K562 (cell line): ENCODE data around the gene PTGIS.

Experiments
- ARHGAP35 ChIP-seq: fragments of 450-650 bp; IDR thresholded peaks from 2 replicates; pipeline ENCODE4 v1.6.1; 2018; ENCODE audit not compliant: partially characterized antibody
- ARNT ChIP-seq, 2 experiments: fragments of 450-650 bp; IDR thresholded peaks; 2 replicates each; pipeline ENCODE4 v1.6.1; 2016; ENCODE audit warnings: mild to moderate bottlenecking in 1 of 2
- BHLHE40 ChIP-seq: IDR thresholded peaks from 2 replicates; pipeline ENCODE4 v1.6.1; 2011; ENCODE audit warnings: low read length, improper control_type of control experiment
- CHD2 ChIP-seq: IDR thresholded peaks from 2 replicates; pipeline ENCODE4 v1.6.1; 2011; ENCODE audit warnings: low read depth, low read length
- FOXJ2 ChIP-seq: fragments of 200-800 bp; sonication (Bioruptor generic); IDR thresholded peaks from 2 replicates; pipeline ENCODE4 v1.6.1; 2016; ENCODE audit warnings: missing genetic modification characterization, missing compliant biosample characterization
- FOXP1 ChIP-seq: sonication (generic); formaldehyde crosslinking; IDR thresholded peaks from 2 replicates; pipeline ENCODE4 v1.8.0; 2022; ENCODE audit warnings: mild to moderate bottlenecking, missing genetic modification reagents
- KLF16 ChIP-seq: IDR thresholded peaks from 2 replicates; pipeline ENCODE4 v1.6.1; 2016; ENCODE audit warnings: antibody characterized with exemption
- MAFK ChIP-seq: IDR thresholded peaks from 2 replicates; pipeline ENCODE4 v1.6.1; 2011; ENCODE audit warnings: low read length, improper control_type of control experiment
- TAL1 ChIP-seq: fragments of 450-650 bp; IDR thresholded peaks from 2 replicates; pipeline ENCODE4 v1.6.1; 2016; ENCODE audit warnings: mild to moderate bottlenecking
- WHSC1 ChIP-seq: IDR thresholded peaks from one replicate; pipeline ENCODE4 v1.6.1; 2012; ENCODE audit warnings: low read length, control low read depth, inconsistent platforms
- ZNF121 ChIP-seq: sonication (generic); formaldehyde crosslinking; conservative IDR thresholded peaks from 2 replicates; pipeline ENCODE4 v1.8.0; 2022; ENCODE audit warnings: missing genetic modification reagents
- ZNF354B ChIP-seq: fragments of 250-450 bp; sonication (Bioruptor Pico); IDR thresholded peaks from 2 replicates; pipeline ENCODE4 v1.4.0; 2020
- TF ChIP-seq, protein P1 (sequence below): conservative IDR thresholded peaks from 2 replicates; pipeline ENCODE4 v1.6.1; 2011; ENCODE audit warnings: low read depth, mild to moderate bottlenecking, low read length; ENCODE audit not compliant: control insufficient read depth
- TF ChIP-seq, protein P2 (sequence below), 3 experiments: IDR thresholded peaks in 2 of 3; conservative IDR thresholded peaks in 1 of 3; 2 replicates each; pipeline ENCODE4 v1.5.1; 2011 to 2012; ENCODE audit warnings: low read length in 3 of 3, mild to moderate bottlenecking in 3 of 3, control low read depth in 2 of 3, improper control_type of control experiment in 1 of 3, inconsistent platforms in 1 of 3, low read depth in 1 of 3, mixed read lengths in 1 of 3, moderate library complexity in 1 of 3; ENCODE audit not compliant: insufficient read depth in 2 of 3

DNA sequence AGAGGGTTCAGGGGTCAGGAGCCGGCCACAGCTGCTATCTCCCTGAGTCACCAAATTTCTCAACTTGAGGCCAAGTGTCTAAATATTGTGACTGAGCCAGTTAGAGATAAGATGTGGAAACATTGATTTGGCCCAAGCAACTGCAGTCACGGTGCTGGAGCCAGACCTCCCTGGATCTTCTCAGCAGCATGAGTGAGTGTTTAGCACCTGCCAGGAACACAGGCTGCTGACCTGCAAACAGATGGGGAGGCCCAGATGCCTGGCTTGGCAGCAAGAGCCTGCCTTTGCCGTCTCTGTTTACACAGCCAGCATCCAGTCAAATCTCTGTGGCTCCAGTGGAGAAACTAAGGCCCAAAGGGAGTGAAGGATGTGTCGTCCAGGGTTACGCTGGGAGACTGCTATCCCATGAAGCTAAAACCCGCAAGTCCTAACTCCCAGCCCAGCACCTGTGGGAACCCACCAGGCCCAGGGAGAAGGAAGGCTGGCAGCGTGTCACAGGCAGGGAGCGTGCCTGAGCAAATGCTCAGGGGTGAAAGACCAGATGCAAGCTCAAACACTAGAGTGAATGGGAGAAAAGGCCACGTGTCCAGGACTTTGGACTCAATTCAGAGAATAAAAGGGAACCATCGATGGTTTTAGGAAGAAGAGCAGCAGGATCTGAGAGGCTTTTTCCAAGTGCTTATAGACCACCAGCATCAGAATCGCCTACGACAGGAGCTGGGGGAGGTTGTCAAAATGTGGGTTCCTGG is 15.9 kb upstream of the PTGIS start:
- TF ChIP-seq FOXP1 (CRISPR knock-in tag) (no peak), FOXJ2 (tag) (no peak), WHSC1 (no peak), ARHGAP35 (no peak), BHLHE40 (peak; percentile 55), TAL1 (peak; percentile 64), KLF16 (peak; percentile 82), CHD2 (no peak), MAFK (no peak), ZNF354B (CRISPR knock-in tag) (no peak), ARNT (IDR thresholded peaks at IDR 0.05) (no peak), ZNF121 (CRISPR knock-in tag) (no peak)
- TF ChIP-seq, protein P1, sequence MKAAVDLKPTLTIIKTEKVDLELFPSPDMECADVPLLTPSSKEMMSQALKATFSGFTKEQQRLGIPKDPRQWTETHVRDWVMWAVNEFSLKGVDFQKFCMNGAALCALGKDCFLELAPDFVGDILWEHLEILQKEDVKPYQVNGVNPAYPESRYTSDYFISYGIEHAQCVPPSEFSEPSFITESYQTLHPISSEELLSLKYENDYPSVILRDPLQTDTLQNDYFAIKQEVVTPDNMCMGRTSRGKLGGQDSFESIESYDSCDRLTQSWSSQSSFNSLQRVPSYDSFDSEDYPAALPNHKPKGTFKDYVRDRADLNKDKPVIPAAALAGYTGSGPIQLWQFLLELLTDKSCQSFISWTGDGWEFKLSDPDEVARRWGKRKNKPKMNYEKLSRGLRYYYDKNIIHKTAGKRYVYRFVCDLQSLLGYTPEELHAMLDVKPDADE, result no peak
- TF ChIP-seq, protein P2, sequence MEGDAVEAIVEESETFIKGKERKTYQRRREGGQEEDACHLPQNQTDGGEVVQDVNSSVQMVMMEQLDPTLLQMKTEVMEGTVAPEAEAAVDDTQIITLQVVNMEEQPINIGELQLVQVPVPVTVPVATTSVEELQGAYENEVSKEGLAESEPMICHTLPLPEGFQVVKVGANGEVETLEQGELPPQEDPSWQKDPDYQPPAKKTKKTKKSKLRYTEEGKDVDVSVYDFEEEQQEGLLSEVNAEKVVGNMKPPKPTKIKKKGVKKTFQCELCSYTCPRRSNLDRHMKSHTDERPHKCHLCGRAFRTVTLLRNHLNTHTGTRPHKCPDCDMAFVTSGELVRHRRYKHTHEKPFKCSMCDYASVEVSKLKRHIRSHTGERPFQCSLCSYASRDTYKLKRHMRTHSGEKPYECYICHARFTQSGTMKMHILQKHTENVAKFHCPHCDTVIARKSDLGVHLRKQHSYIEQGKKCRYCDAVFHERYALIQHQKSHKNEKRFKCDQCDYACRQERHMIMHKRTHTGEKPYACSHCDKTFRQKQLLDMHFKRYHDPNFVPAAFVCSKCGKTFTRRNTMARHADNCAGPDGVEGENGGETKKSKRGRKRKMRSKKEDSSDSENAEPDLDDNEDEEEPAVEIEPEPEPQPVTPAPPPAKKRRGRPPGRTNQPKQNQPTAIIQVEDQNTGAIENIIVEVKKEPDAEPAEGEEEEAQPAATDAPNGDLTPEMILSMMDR (IDR thresholded peaks at IDR 0.05 in 2 of 3, conservative IDR thresholded peaks at IDR 0.05 in 1 of 3; ENCODE audit: insufficient read depth in 2 of 3, low read depth in 1 of 3, low read length in 3 of 3), result no peak
